Measurements from ENCODE around the gene LILRA1. TPM values are rescaled to one million over a fixed set of nuclear protein-coding genes. Genes with fewer than 3 reads are reported as not detected.

Gene LILRA1

DNA sequence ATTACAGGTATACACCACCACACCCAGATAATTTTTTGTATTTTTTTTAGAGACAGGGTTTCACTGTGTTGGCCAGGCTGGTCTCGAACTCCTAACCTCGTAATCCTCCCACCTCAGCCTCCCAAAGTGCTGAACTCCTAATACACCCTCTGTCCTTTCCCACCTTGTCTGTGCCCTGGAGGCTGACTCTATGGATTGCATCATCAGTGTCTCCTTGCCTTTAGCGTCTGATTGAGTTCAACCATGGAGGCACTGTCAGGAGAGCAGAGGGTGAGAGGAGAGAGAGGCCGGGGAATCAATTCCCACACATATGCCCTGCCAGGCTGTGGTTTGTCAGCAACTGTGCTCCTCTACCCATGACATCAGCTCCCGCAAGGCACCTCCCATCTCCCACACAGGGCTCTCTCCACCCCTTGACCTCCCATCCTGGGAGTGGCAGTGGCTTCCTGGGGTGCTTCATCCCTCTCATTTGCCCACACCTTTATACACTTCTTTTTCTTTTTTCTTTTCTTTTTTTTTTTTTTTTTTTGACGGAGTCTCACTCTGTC lies 56.8 kb downstream of the LILRA1 start:
- no peak overlapping the region for H3K27ac ChIP-seq (replicated peaks)
- H3K4me3 ChIP-seq (replicated peaks; ENCODE audit: insufficient read depth, low read length), result no peak overlapping the region
- TF ChIP-seq SPI1 (IDR thresholded peaks at IDR 0.05; ENCODE audit: borderline replicate concordance, low read depth) (no peak), POLR2AphosphoS5 (IDR thresholded peaks at IDR 0.05; ENCODE audit: low read depth) (no peak), GABPA (IDR thresholded peaks at IDR 0.05; ENCODE audit: low read depth) (no peak), CTCF (IDR thresholded peaks at IDR 0.05; ENCODE audit: insufficient read depth, low read length) (no peak), REST (IDR thresholded peaks at IDR 0.05; ENCODE audit: insufficient replicate concordance, low read depth) (no peak)
- DNase-seq (ENCODE audit: low read depth in 1 of 2, low spot score in 1 of 2), result no peak
- peaks cover 7% of the 10 kb centered on the region for H3K27me3 ChIP-seq (ENCODE audit: insufficient read depth, poor library complexity, severe bottlenecking)

Small RNA genes within 50 kb of the gene (microRNA-seq; reads per million reads assigned to microRNA genes)
- not detected for gene MIR8061

Measured in HL-60 (cell line).